ENCODE measurements around the gene ATAD3C.
"Not testable (repeated sequence)": the region's sequence is repeated elsewhere in the genome, so short reads cannot be mapped to it uniquely, and the experiment has no call there.

Gene ATAD3C

GRCh38 chr1:1480488-1480867, 31.0 kb downstream of the ATAD3C start:
- not testable (repeated sequence) for DNase-seq

DNA sequence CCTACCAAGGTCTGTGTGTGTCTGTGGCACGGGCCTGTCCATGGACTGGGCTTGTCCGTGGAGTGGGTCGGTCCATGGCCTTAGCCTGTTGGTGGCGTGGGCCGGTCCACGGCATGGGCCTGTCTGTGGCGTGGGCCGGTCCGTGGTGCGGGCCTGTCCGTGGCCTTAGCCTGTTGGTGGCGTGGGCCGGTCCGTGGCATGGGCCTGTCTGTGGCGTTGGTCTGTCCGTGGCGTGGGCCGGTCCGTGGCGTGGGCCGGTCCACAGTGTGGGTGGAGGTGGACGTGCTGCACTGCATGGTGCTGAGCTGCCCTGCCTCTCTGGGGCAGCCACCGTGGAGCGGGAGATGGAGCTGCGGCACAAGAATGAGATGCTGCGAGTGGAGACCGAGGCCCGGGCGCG, 32.3 kb downstream of the ATAD3C start:
- DNase-seq: not testable (repeated sequence)

GRCh38 chr1:1482856-1483255, 33.4 kb downstream of the ATAD3C start:
- no peak for DNase-seq

DNA sequence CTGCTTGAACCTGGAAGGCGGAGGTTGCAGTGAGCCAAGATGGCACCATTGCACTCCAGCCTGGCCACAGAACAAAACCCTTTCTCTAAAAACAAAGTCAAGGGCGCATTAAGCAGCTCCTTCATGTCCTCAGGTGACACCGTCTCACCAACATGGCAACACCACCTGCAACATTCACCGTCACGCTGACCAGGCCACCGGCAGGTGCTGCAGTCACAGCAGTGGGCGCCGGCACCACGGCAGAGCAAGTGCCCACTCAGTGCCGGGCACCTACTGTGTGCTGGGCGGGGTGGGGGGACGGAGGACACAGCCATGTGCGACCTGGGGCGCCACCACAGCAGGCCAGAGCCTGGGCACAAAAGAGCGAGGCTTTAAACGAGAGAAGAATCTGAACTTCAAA, 34.2 kb downstream of the ATAD3C start:
- no peak for DNase-seq

DNA sequence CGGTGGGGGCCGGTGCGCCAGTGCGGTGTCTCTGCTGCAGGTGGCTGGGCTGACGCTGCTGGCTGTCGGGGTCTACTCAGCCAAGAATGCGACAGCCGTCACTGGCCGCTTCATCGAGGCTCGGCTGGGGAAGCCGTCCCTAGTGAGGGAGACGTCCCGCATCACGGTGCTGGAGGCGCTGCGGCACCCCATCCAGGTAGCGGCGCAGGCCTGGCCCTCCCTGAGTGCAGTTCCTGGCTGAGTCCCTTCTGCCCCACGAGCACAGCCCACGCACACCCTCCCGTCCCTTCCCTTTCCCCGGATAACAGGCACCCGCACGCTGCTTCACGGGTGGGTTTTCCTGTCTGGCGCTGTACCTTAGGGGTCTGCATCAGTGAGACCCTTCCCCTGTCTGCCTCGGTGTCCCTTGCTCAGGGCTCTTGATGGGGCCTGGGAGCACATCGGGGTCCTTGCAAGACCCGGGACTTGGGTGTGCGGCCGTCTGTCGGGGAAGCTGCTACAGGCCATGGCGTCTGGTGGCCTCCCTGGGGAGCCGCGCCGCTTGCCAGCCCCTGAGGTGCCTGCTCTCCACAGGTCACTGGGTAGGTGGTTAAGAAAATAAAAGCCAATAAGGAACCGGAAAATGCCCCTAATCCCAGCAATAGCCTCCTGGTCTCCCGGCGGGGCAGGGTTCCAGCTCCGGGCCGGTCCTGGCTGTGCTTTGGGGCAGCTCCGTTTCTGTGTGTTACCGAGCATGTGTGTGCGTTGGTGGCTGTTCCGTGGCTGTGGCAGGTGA, 35.7 kb downstream of the ATAD3C start:
- DNase-seq: not testable (repeated sequence)

DNA sequence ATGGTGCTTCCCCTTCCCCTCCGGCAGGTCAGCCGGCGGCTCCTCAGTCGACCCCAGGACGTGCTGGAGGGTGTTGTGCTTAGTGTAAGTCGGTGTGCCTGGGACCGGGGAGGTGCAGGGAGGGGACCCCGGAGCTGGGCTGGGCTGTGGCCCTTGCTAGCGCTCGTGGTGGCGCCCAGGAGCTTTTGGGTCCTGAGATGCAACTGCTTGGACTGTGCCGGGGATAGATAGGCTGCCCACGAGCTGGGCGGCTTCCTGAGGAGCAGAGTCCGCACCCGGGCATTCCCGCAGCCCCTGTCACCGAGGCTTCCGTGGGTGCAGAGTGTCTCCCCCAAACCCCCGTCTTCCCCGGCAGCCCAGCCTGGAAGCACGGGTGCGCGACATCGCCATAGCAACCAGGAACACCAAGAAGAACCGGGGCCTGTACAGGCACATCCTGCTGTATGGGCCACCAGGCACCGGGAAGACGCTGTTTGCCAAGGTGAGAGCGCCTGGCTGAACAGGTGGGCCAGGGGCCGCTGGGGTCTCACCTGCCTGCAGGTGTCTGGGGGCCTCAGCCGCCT, 36.3 kb downstream of the ATAD3C start:
- not testable (repeated sequence) for DNase-seq

- DNase-seq: no peak
These were observed 38.2 kb downstream of the ATAD3C start for GRCh38 chr1:1487701-1488100.

DNA sequence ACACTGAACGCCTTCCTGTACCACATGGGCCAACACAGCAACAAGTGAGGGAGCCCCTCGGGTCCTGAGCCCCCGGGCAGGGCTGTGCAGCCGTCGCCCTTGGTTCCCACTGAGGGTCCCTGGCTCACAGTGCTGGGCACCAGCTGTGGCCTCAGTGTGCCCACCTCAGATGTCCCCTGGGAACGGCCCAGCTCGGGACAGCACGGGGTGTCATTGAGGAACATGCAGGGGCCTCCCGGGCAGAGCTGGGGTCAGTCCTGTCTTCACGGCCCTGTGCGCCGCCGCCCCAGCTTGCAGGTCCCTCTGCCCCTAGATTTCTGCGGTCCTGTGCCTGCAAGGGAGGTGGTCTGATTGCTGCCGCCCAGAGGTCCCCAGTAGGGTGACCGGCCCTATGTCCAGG, 39.7 kb downstream of the ATAD3C start:
- DNase-seq: no peak

- no peak for DNase-seq
These were observed 40.4 kb downstream of the ATAD3C start for GRCh38 chr1:1489861-1490260.

DNA sequence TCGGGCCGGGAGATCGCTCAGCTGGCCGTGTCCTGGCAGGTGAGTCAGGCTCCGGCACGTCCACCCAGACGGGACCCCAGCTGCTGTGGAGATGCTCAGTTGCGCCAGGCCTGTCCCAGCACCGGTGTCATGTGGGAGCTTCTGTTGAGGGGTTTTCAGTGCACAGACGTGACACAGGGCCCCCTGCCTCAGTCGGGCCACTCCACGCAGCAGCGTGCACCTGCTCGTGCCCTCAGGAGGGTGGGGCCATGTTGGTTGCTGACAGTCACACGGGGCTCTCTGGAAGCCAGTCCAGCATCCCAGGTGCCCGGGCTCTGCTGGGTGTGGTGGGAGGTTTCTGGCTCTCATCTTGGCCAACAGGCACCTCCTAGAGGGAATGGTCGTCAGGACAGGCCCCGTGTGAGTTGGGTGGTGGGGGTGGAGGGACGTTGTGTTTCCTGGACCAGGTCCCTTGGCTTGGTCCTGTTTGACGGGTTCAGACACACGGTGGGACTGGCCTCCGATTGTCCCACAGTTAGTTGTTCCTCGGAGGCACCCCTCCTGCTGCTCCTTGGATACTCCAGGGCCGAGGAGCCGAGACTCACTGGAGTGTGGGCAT, 41.2 kb downstream of the ATAD3C start:
- no peak for DNase-seq

GRCh38 chr1:1491601-1492000, 42.1 kb downstream of the ATAD3C start:
- DNase-seq: no peak

DNA sequence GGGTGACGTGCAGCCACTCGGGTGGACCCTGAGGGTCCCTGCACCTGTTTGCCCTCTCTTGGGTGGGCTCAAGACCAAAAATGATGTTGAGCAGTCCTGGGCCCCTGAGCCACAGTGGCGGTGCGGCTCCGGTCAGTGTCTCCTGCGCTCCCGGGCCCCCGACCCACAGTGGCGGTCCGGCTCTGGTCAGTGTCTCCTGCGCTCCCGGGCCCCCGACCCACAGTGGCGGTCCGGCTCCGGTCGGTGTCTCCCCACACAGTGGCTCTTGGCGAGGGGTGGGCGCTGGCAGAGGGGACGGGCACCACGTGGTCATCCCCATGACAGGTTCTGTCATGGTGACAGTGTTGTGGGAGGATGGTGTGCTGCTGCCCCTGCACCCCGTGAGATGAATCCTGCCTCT, 44.8 kb downstream of the ATAD3C start:
- DNase-seq: not testable (repeated sequence)

GRCh38 chr1:1495461-1495975, 46.0 kb downstream of the ATAD3C start:
- not testable (repeated sequence) for DNase-seq

DNA sequence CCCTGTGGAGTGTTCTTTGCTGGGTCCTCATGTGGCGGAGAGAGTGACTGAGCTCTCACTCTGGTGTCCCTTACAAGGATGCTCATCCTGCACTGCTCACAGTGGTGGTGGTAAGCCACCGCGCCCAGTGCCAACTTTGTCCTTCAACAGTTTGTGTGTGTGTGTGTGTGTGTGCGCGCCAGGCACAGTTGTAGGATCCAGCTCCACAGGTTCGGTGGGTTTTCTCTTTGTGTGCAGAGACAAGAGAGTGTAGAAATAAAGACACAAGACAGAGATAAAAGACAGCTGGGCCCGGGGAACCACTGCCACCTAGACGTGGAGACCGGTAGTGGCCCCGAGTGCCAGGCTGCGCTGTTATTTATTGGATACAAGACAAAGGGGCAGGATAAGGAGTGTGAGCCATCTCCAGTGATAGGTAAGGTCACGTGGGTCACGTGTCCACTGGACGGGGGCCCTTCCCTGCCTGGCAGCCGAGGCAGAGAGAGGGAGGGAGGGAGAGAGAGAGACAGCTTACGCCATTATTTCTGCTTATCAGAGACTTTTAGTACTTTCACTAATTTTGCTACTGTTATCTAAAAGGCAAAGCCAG, 55.4 kb downstream of the ATAD3C start:
- DNase-seq: peak in 3 of 4 experiments; percentile 42 to 63 (median 44)

DNA sequence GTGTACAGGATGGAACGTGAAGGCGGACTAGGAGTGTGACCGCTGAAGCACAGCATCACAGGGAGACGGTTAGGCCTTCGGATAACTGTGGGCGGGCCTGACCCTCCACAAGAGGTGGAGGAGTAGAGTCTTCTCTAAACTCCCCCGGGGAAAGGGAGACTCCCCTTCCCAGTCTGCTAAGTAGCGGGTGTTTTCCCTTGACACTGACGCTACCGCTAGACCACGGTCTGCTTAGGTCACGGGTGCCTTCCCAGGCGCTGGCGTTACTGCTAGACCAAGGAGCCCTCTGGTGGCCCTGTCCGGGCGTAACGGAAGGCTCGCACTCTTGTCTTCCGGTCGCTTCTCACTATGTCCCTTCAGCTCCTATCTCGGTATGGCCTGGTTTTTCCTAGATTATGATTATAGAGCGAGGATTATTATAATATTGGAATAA, 55.9 kb downstream of the ATAD3C start:
- DNase-seq: not testable (repeated sequence)

DNA sequence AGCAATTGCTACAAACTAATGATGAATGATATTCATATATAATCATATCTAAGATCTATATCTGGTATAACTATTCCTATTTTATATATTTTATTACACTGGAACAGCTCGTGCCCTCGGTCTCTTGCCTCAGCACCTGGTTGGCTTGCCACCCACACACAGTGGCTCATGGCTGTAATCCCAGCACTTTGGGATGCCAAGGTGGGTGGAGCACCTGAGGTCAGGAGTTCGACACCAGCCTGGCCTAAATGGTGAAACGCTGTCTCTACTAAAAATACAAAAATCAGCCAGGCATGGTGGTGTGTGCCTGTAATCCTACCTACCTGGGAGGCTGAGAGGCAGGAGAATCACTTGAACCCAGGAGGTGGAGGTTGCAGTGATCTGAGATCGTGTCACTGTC, 56.3 kb downstream of the ATAD3C start:
- not testable (repeated sequence) for DNase-seq

- no peak for DNase-seq
These were observed 57.8 kb downstream of the ATAD3C start for GRCh38 chr1:1507305-1507704.

DNA sequence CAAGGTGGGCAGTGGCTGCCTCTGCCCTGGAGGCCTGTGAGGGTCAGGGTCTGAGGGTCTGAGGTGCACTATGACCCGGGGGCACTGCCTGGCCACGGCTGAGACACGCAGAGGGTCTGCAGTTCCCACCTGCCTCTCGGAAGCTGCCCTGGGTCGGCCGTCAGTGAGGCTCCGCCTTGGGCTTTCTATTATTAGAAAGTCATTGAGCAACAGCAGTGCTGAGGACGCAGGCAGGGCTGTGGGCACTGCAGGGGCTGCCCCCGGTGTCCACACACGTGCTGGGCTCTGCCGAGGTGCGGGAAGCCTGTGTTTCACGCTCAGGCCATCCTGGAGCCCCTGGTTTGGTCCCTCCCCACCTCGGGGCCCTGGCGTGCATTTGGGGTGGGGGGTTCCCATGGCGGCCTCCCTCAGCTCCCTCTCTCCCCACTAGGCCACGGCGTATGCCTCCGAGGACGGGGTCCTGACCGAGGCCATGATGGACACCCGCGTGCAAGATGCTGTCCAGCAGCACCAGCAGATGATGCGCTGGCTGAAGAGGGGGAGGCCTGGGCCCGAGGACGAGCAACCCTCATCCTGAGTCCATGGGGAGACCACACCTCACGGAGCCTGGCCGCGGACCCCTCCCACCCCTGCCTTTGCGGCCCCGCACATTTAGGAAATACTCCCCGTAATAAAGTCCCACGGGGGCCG, 59.4 kb downstream of the ATAD3C start:
- not testable (repeated sequence) for DNase-seq

GRCh38 chr1:1509465-1509850, 60.0 kb downstream of the ATAD3C start:
- not testable (repeated sequence) for DNase-seq

- DNase-seq: no peak
These were observed 61.5 kb downstream of the ATAD3C start for GRCh38 chr1:1510912-1511532.

- peak; percentile 78 to 91 (median 89) for DNase-seq
These were observed 62.2 kb downstream of the ATAD3C start, which contains the start of gene ATAD3A for GRCh38 chr1:1511533-1512285. Gene ATAD3A, plus strand, starts transcription at chr1:1512162. Its CDS starts 107 bp downstream, at chr1:1512269.

DNA sequence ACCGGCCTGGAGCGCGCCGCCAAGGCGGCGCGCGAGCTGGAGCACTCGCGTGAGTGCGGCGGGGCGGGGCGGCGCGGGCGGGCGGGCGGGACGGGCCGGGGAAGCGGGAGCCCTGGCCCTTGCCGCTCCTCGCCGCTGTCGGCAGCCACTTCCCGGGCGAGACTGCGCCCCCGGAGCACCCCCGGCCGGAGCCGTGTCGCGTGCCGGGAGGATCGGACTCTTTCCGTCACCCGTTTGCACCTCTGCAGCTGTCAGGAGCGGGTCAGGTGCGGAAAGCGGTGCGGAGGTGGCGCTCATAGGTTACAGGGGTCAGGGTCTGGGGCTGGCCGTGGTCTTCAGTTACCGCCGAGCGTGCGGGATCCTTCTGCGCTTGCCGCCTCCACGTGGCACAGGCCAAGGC, 62.9 kb downstream of the ATAD3C start:
- DNase-seq: peak in 1 of 4 experiments; percentile 16

Data from activated naive CD4-positive, alpha-beta T cell (primary cell).